AG08396 (cell line): ENCODE measurements around the gene FRG2B.
"Not testable (repeated sequence)": the region's sequence is repeated elsewhere in the genome, so short reads cannot be mapped to it uniquely, and the experiment has no call there.

Experiments
- DNase-seq: peaks from one replicate; pipeline ENCODE4 v3.0.0; 2012; ENCODE audit warnings: low spot score, mixed read lengths

Gene FRG2B

DNA sequence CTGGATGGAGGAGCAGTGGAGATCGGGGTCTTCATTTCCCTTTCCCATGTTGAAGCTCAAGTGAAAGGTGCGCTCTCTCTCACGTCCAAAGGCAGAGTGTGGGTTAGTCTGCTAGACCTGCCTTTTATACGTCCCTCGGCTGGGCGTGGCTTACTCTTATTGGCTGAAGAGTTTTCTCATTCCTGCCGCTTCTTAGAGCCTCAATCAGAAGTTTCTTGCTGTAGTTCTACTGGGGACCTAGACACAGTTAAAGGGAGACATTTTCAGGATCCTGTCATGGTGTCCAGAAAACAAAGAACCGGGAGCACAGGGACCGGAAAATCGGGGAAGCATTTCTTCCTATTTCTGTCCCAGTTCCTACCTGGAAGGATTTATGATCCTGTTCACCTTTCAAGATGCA, at the start of gene FRG2B:
Gene FRG2B (minus strand): TSS at position 101 of the 400 bp plus-strand sequence. CDS start 53 bp downstream, at position 48.
- DNase-seq: not testable (repeated sequence)

DNA sequence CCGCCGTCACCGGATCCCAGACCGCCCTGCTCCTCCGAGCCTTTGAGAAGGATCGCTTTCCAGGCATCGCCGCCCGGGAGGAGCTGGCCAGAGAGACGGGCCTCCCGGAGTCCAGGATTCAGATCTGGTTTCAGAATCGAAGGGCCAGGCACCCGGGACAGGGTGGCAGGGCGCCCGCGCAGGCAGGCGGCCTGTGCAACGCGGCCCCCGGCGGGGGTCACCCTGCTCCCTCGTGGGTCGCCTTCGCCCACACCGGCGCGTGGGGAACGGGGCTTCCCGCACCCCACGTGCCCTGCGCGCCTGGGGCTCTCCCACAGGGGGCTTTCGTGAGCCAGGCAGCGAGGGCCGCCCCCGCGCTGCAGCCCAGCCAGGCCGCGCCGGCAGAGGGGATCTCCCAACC, 40.9 kb upstream of the FRG2B start:
- not testable (repeated sequence) for DNase-seq

DNA sequence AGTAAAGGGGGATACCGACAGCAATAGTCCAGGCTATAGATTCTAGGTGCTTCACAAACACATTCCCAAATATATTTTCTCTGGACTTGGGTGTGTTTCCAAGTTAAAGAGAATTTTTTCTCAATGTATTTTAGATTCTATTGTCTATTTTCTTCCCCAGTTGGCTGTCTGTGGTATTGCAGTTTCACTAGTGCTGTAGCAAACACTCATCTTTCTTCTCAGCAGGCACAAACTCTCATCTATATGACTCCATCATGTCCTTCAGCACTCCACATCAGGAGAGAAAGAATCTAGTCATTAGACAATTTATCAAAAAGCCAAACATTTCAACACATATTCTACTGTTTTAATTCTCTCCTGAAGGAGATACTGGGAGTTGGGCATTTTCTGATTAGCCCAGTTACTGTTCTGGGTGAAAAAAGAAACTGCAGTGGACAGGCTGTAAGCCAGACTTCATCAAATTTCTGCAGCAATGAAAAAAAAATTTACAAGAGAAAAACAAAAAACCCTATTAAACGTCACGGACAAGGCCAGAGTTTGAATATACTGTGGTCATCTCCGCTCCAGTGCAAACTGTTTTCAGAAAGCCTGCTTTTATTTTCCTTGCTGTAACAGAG, 37.1 kb upstream of the FRG2B start:
- not testable (repeated sequence) for DNase-seq

DNA sequence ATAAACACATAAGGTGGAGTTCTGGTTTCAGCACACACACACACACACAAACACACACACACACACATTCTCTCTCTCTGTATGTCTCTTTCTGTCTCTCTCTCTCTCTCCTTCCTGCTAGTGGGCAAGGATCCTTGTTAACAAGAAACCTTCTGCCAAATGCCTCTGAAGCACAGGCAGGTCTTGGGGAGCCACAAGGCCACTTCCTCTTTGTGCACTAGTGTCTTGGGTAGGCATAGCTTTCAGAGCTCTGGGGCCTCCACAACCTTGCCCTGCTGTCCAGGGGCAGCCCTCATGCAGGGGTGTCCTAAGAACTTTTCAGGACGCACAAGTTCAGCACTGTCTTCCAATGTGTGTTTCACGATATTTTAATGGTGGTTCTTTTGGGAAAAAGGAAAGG, 34.5 kb upstream of the FRG2B start:
- DNase-seq: not testable (repeated sequence)

DNA sequence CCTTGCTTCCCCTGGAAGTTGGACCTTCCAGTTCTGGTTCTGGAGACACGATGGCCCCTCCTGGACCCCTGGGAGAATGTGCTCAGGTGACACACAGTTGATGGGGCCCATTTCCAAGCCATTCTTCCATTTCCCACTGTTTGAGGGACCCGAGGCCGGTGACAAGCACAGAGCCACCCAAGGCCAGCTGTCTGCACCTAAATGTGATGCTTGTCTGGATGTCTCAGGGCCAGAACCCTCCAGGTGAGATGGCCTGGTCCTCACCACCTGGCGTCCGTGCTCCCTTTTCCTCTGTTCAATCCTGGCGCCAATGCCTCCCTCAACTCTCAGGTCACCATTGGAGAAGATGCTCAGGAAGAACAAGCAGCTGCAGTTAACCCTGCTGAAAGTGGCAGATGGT, 33.9 kb upstream of the FRG2B start:
- not testable (repeated sequence) for DNase-seq

DNA sequence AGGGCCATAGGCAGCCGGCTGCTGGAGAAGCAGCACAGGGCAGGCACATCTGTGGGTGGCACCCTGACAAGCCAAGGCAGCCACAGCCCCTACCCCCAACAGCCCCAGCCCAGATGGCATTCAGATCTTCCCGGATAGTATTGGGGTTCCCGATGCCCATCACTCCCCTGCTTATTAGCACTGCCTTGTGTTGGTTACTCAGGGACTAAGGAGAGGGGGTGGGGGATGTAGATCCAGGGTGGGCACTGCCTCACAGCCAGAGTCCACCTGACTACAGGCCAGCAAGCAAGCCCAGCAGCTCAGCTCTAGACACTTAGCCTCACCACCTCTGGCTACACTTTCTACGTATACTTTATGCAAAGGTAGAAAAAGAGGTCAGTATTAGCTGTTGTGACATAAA, 30.7 kb upstream of the FRG2B start:
- DNase-seq: not testable (repeated sequence)

DNA sequence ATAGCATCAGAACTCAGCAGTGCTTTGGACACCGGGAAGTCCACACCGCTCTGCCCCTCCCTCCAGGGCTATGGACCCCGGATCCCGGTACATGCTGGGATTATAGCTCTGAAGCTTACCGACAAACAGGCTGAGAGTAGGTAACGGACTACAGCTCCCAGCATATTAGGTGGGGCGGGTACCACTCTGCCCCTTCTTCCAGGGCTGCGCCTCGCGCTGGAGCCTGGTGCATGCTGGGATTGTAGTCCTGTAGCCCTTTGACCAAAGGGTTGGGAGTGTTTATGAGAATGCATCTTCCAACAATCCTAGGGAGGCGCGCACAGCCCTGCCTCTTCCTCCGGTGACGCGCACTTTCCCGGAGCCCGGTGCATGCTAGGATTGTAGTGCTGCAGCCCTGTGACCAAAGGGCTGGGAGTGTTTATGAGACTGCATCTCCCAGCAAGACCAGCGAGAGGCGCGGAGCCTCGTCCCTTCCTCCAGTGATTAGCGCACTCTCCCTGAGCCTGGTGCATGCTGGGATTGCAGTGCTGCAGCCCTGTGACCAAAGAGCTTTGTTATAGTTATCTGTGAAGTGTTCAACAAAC, 22.4 kb upstream of the FRG2B start:
- not testable (repeated sequence) for DNase-seq

DNA sequence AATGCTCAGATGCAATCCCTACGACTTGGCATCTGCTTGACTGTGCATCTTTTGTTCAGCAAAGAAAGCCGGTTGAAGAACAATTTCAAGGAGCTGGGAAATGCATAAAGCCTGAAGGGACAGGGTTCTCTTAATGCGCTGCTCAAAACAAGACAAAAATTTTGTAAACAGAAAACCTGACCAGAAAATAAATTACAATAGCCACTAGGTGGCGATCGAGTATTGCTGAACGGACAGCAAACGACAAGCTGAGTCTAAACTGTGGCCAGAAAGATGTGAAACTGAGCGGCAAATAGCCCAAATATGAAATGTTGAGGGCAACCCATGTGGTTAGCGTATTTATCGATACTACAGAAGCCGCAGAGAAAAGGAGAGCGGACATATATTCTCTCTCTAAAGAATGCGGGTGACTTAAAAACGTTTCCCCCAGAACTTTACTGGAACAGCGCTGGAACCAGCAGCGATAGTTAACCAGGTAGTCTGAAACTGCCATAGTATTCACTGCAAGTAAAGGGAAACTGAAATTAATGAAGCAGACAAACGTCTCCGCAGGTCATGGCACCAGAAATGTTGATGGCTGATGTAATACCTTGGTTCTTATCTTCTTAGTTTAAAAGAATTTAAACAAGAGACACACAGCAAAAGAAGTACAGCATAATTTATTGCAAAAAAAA, 20.6 kb upstream of the FRG2B start:
- DNase-seq: not testable (repeated sequence)

DNA sequence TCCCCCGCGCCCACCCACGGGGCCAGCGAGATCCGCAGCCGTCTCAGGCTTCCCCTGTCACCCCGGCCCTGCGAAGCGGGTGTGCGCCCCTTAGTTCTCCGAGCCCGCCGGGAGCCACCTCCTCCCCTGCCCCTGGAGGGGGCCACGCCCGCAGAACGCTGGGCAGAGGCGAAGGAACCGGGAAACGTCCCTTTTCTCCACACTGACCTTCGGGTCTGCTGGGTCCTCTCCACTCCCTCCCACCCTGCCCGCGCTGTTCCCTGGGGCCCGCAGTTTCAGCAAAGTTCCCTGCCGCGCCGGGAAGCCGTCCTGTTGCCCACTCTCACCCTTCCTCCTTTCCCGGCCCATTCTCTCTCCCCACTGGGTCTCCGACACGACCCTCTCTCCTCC, 11.2 kb upstream of the FRG2B start:
- DNase-seq: not testable (repeated sequence)

DNA sequence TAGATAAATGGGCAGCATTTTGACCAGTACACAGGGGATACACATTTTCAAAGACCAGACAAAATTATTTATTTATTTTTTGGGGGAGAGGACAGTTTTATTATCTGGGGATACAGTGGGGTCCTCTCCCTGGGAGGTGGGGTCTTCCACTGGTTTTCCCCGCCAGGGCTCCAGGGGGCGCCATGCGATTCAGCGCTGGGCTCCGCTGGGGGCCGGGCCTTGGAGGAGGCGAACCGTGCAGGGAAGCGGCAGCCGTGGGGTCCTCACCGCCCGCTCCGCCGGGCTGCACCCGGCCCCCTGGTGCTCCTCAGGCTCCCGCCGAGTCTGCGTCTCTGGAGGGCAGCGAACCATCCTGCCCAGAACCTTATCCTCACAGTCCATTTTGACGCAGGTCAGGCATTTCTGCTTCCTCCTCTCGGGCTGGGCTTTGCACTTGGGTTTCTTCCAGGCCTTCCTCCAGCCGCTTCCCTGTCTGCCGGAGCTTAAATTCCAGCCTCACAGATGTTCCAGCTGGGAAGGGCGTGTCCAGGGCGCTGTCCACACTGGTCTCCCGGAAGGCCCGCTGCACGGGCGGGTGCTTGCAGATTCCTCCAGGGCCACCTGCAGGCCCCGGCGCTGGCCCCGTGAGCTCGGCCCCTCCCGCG, 10.7 kb upstream of the FRG2B start:
- DNase-seq: not testable (repeated sequence)

DNA sequence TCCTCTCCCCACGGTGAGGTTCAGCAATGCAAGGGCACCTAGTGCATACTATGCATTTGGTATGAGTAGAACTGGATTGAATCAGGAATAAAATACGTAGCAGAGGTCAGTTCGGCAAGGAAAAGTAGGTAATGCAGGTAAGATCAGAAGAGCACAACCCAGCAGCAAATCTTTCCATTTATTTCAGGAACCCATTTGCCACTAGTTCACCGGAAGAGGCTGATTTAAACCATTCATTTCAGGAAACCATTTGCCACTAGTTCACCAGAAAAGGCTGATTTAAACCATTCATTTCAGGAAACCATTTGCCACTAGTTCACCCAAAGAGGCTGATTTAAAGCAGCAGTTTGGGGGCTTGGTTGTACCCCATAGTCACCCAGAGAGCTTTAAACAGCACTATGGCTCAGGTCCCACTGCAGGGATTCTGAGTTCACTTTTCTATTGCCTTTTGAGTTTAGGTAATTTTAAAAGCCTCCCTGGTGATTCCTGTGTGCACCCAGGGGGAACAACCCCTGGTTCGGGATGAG, 4.2 kb upstream of the FRG2B start:
- not testable (repeated sequence) for DNase-seq

DNA sequence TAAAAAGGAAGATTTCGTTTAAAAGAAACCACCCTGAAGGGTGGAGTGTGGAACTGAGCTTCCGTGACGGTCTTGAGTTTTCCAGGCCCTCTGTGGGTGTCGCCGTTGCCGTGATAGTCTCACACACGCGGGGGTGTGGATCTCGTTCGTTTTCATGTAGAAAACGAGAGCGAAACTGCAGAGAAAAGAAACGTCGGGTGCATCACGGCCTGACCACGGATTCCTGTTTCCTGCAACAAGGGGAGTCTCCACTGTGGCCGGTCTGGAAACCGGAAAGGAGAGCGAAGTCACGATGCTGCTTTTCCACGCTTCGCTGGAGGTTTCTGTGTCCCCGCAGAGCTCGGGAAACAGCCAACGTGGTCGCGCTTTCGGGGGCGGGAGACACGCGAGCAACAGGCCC, 4.1 kb downstream of the FRG2B start:
- DNase-seq: not testable (repeated sequence)

DNA sequence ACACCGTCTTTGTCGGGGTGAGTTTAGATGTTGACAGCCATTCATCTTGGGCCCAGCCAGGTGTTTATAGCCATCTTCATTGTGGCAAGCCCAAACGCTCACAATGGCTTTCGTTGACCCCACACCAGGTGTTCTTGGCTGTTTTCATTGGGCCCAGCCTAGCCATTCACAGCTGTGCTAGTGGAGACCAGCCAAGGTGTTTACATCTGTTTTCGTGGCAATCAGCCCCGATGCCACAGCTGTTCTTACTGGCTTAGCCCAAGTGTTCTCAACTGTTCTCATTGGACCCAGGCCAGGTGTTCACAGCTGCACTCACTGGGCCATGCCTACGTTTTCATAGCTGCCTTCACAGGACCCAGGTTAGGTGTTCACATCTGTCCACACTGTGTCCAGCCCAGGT, 7.7 kb downstream of the FRG2B start:
- no peak for DNase-seq

DNA sequence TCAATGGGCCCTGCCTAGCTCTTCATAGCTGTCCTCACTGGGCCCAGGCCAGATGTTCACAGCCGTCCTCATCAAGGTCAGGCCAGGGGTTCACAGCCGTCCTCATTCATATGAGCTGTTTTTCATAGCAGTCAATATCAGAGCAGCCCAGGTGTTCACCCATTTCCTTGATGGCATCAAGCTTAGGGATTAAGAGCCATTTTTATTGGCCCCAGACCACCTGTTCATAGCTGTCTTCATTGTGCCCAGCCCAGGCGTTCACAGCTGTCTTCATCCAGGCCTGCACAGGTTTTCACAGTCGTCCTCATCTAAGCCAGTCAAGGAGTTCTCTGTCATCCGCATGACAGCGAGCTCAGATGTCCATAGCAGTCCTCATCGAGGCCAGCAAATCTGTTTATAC, 9.4 kb downstream of the FRG2B start:
- DNase-seq: no peak

DNA sequence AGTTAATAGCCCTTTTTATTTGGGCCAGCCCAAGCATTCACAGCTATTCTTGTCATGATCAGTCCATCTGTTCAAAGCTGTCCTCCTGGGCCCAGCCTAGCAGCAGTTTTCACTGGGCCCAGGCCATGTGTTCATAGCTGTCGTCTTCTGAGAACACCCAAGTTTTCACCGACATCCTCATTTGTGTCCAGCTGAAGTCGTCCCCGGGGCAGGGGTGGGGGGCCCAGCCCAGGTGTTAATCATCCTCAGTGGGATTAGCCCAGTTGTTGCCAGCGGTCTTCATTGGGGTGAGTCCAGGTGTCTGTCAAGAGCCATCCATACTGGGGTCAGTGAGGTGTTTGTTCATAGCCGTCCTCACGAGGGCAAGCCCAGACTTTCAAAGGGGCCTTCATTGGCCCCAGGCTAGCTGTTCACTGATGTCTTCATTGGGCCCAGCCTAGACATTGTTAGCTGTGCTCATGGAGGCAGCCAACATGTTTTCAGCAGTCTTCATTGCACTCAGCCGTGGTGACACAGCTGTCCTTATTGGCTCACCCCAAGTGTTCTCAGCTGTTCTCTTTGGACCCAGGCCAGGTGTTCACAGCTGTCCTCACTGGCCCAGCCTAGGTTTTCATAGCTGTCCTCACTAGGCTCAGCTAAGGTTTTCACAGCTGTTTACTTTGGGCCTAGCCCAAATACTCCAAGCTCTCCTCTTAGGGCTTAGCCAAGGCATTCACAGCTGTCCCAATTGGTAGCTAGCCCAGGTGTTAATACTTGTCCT, 10.0 kb downstream of the FRG2B start:
- DNase-seq: no peak

DNA sequence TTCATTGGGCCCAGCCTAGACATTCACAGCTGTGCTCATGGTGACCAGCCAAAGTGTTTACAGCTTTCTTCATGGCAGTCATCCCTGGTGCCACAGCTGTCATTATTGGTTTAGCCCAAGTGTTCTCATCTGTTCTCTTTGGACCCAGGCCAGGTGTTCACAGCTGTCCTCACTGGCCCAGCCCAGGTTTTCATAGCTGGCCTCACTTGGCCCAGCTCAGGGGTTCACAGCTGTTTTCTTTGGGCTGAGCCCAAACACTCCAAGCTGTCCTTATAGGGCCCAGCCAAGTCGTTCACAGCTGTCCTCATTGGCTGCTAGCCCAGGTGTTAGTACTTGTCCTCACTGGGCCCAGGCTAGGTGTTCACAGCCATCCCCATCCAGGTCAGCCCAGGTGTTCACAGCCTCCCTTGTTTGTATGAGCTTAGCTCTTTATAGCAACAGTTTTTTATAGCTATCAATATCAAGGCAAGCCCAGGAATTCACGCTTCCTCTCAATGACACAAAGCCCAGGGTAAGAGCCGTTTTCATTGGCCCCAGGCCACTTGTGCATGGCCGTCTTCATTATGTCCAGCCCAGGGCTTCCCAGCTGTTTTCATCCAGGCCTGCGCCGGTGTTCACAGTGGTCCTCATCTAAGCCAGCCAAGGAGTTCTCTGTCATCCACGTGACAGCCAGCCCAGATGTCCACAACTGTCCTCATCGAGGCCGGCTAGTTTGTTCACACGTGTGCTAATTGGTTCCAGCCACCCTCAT, 11.6 kb downstream of the FRG2B start:
- no peak for DNase-seq

DNA sequence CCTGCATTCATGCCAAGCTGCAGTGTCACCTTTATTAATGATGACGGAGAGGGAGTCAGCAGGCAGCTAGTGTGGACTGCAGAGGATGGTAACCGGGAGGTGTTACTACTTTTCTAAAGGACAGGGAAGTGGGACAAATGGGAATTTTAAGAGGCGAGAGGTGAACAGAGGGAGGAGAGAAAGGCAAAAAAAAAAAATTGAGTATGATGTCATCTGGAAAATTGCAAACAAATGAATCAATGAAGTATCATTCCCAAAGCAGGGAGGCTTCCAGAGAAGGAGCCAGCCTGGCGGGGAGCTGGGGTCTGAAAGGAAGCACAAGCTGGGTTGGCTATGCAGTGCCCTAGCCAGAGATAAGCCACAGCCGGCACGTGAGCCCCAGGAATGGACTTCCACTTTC, 12.9 kb downstream of the FRG2B start:
- no peak for DNase-seq

DNA sequence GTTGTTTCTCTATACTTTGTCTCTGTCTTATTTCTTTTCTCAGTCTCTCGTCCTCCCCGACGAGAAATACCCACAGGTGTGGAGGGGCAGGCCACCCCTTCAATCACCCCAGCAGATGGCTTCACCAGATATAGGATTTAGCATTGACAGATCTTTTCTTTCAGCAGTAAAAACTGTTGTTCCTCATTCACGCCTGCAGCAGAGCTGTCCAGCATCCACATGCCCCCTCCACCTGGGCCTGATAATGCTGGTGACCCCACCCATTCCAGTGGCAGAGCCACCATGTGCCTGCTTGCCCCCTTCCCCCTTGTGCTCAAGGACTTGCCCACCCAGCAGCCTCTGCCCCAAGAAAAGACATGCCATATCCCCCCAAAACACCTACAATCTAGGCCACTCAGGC, 15.5 kb downstream of the FRG2B start:
- DNase-seq: no peak

DNA sequence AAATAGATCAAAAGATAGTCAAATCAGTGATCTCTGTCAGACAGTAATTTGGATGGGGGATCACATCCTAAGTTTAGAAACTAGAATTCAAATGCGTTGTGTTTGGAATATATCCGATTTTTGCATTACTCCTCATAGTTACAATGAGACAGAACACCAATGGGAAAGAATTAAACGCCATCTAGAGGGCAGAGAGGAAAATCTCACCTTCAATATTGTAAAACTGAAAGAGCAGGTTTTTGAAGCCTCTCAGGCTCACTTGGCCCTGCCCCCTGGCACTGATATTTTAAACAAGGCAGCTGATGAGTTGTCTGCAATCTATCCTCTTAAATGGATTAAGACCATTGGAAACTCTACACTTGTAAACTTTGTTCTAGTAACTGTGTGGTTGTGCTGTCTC, 17.7 kb downstream of the FRG2B start:
- DNase-seq: peak; percentile 35

DNA sequence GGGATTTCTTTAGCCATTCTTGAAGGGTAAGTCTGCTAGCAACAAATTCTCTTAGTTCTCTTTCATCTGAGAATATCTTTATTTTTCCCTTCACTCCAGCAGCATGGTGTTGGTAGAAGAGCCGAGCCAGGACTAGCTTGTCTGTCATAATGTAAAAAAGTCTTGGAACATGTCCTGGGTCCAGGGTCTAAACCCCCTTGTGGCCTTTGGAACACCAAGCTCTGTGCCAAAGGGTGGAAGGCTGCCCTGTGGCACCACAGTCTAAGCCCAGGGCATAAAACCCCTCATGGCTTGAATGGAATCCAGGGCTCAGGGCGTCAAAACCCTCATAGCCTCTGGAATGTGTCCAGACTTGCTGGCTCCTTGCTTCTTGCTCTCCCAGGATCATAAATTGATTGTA, 23.2 kb downstream of the FRG2B start:
- DNase-seq: not testable (repeated sequence)

DNA sequence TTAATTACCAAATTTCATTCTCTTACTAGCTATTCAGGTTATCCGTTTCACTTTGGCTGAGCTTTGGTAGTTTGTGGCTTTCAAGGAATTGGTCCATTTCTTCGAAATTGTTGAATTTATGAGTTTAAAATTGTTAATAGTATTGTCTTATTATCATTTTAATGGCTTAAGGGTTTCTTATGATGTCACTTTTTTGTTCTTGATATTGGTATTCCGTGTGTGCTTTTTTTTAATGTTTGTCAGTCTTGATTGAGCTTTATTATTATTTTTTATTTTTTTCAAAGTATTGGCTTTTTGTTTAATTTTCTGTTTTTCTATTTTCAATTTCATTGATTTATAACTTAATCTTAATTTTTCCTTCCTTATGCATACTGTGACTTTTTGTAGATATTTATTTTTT, 25.9 kb downstream of the FRG2B start:
- DNase-seq: no peak
